Left lung (tissue), 10 donors: ENCODE results near the gene TIPIN. TPM values are rescaled to one million over a fixed set of nuclear protein-coding genes. Genes with fewer than 3 reads are reported as not detected.
A peak's percentile ranks its signal among the peaks of the same experiment; 100 is the strongest.

Experiments used
- ATAC-seq: fragments of 200-7000 bp; cut with Tn5 transposase; one replicate; pipeline ENCODE4 v1.9.1; 2020; ENCODE audit warnings: moderate library complexity
- DNase-seq, 4 donors: peaks; one replicate each; pipeline ENCODE4 v3.0.0-alpha.2; 2013 to 2020
- H3K27ac ChIP-seq, 2 donors: fragments of 200-600 bp; sonication (generic) in 1 of 2; one replicate each; pipeline versions ENCODE4 v1.5.0 to v1.8.0; 2020 to 2021
- H3K27me3 ChIP-seq, 2 donors: fragments of 200-600 bp; sonication (generic) in 1 of 2; one replicate each; pipeline versions ENCODE4 v1.5.0 to v1.8.0; 2020 to 2021
- H3K36me3 ChIP-seq, 2 donors: fragments of 200-600 bp; sonication (generic) in 1 of 2; one replicate each; pipeline versions ENCODE4 v1.5.0 to v1.8.0; 2020 to 2021
- H3K4me1 ChIP-seq, 2 donors: fragments of 200-600 bp; one replicate each; pipeline ENCODE4 v1.8.0; 2021
- H3K4me3 ChIP-seq, 2 donors: fragments of 200-600 bp; sonication (generic) in 1 of 2; one replicate each; pipeline versions ENCODE4 v1.5.0 to v1.8.0; 2020 to 2021; ENCODE audit warnings: mild to moderate bottlenecking in 1 of 2
- H3K9me3 ChIP-seq, 2 donors: fragments of 200-600 bp; sonication (generic) in 1 of 2; one replicate each; pipeline versions ENCODE4 v1.5.0 to v1.8.0; 2020 to 2021
- CTCF ChIP-seq, 2 donors: fragments of 200-600 bp; sonication (generic) in 1 of 2; IDR thresholded peaks; one replicate each; pipeline versions ENCODE4 v1.5.0 to v1.8.0; 2021; ENCODE audit warnings: antibody characterized with exemption in 2 of 2
- intact Hi-C, 2 donors: fragments of 100-400 bp; cut with DNase I; formaldehyde crosslinking; loops; one replicate each; pipeline versions ENCODE4 v1.11.2 to v1.14.2; 2022
- polyA plus RNA-seq, 6 donors: library from polyadenylated mRNA; unstranded; fragments of 120-200 nt; gene quantifications; one replicate each; pipeline ENCODE4 v1.2.1, GENCODE V29; 2013; ENCODE audit not compliant: insufficient read length in 6 of 6
- total RNA-seq, 2 donors: library from RNA; stranded (reverse); fragmentation: NEBNext Ultra II Directional; extraction: Animal tissue kit (Norgen Biotek cat#: 25700); gene quantifications; one replicate each; pipeline ENCODE4 v1.2.1, GENCODE V29; 2021
- donor health status: DM: no; HTN: yes; CAD: no.
- donor health status: DM: no; HTN: no; CAD: no.

The TIPIN gene
- total and polyA plus RNA-seq, 8 donors = 7.1 to 23.1 (median 17.7) TPM

- Histone ChIP-seq H3K4me1 (peaks cover 0 to 24% of the 10 kb centered on the region in 2 donors), H3K27ac (no peak overlapping the region), H3K27me3 (no peaks in the 10 kb centered on the region), H3K4me3 (no peak overlapping the region), H3K9me3 (no peaks in the 10 kb centered on the region), H3K36me3 (peaks cover 0 to 25% of the 10 kb centered on the region in 2 donors)
- TF ChIP-seq CTCF (IDR thresholded peaks at IDR 0.05) = no peak
- intact Hi-C loops = no loop called here
- DNase-seq = peak in 1 of 4 donors; percentile 65
- ATAC-seq = no peak
Measured at GRCh38 chr15:66298803-66299251, 57.7 kb downstream of the TIPIN start.

GRCh38 chr15:66296186-66296585, 60.3 kb downstream of the TIPIN start:
- peaks cover 0 to 24% of the 10 kb centered on the region in 2 donors for H3K36me3 ChIP-seq
- DNase-seq (no peak), ATAC-seq (no peak)
- no peak overlapping the region for H3K27ac ChIP-seq
- no peaks in the 10 kb centered on the region for H3K27me3 ChIP-seq
- TF ChIP-seq CTCF (IDR thresholded peaks at IDR 0.05) = no peak
- intact Hi-C loops = no loop called here
- H3K4me1 ChIP-seq = peaks cover 6 to 38% of the 10 kb centered on the region in 2 donors
- no peak overlapping the region for H3K4me3 ChIP-seq
- H3K9me3 ChIP-seq = no peaks in the 10 kb centered on the region

GRCh38 chr15:66294932-66295235, 61.6 kb downstream of the TIPIN start:
- H3K4me1 ChIP-seq = peaks cover 6 to 38% of the 10 kb centered on the region in 2 donors
- peak overlapping the region in 1 of 2 donors; percentile 91 for H3K27ac ChIP-seq
- no peak for ATAC-seq
- intact Hi-C loops = no loop called here
- no peaks in the 10 kb centered on the region for H3K27me3 ChIP-seq
- no peaks in the 10 kb centered on the region for H3K9me3 ChIP-seq
- DNase-seq = no peak
- H3K36me3 ChIP-seq = peaks cover 0 to 11% of the 10 kb centered on the region in 2 donors
- no peak for TF ChIP-seq CTCF (IDR thresholded peaks at IDR 0.05)
- H3K4me3 ChIP-seq = peak overlapping the region in 1 of 2 donors; percentile 69

- ATAC-seq (peak; percentile 56), DNase-seq (no peak)
- Histone ChIP-seq H3K9me3 (no peaks in the 10 kb centered on the region), H3K27ac (peak overlapping the region; percentile 91 to 92), H3K27me3 (no peaks in the 10 kb centered on the region), H3K36me3 (peaks cover 0 to 6% of the 10 kb centered on the region in 2 donors), H3K4me3 (peak overlapping the region; percentile 60 to 69), H3K4me1 (peaks cover 6 to 38% of the 10 kb centered on the region in 2 donors)
- intact Hi-C loops = no loop called here
- TF ChIP-seq CTCF (IDR thresholded peaks at IDR 0.05) = no peak
Measured at GRCh38 chr15:66294157-66294931, 62.1 kb downstream of the TIPIN start.

- peak in 3 of 4 donors; percentile 58 to 93 (median 59) for DNase-seq
- peaks cover 6 to 38% of the 10 kb centered on the region in 2 donors for H3K4me1 ChIP-seq
- TF ChIP-seq CTCF (IDR thresholded peaks at IDR 0.05) = no peak
- H3K9me3 ChIP-seq = no peaks in the 10 kb centered on the region
- ATAC-seq = peak; percentile 91
- peaks cover 0 to under 1% of the 10 kb centered on the region in 2 donors for H3K36me3 ChIP-seq
- H3K27ac ChIP-seq = peak within 1 kb of the TSS; percentile 91 to 92
- no peaks in the 10 kb centered on the region for H3K27me3 ChIP-seq
- intact Hi-C loops = no loop called here
- peak within 1 kb of the TSS; percentile 60 to 69 for H3K4me3 ChIP-seq
Measured at GRCh38 chr15:66293419-66294156, 62.9 kb downstream of the TIPIN start, which contains the start of gene DIS3L. Gene DIS3L, plus strand, starts transcription at chr15:66293568. Its CDS starts 29 bp downstream, at chr15:66293597.
